Measurements from ENCODE around the gene HSD17B7. TPM values are rescaled to one million over a fixed set of nuclear protein-coding genes. Genes with fewer than 3 reads are reported as not detected.

HSD17B7 gene
- total RNA-seq, 3 donors from 2014 or later = 10.2 to 35.4 (median 22.9) TPM

DNA sequence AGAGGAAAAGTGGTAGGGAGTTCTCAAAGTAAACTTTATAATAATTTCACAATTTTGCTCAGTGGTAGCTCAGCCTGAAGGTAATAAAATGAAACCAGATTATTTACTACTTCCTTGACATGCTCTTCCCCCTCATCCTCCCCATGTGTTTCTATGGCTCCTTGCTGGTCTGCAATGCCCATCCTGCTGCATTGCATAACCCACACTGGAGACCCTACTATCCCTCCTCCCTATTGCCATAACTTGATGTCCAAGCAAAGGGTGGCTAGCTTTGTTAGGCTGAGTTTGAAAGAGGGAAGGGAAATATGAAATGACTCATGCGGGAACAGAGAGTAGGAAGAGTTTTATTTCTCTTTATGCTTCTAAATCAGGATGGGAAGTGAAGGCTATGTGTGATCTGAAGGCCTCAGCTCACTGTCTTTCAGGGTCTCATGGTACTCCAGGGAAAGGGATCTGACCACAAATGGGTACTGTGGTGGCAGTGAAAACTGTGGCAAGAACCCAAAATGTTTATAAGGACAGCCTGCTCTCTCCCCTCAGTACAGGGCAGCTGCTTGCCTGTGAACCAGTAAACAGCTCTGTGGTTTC lies 36.4 kb upstream of the HSD17B7 start:
- no peaks in the 10 kb centered on the region for H3K9me3 ChIP-seq
- no peak overlapping the region for H3K4me3 ChIP-seq
- H3K27me3 ChIP-seq = no peaks in the 10 kb centered on the region
- no peak for DNase-seq (ENCODE audit: low spot score in 2 of 2)
- H3K27ac ChIP-seq = no peak overlapping the region
- no peaks in the 10 kb centered on the region for H3K36me3 ChIP-seq
- no peaks in the 10 kb centered on the region for H3K4me1 ChIP-seq
- no peak for TF ChIP-seq POLR2A (IDR thresholded peaks at IDR 0.05)
- TF ChIP-seq, protein P1, sequence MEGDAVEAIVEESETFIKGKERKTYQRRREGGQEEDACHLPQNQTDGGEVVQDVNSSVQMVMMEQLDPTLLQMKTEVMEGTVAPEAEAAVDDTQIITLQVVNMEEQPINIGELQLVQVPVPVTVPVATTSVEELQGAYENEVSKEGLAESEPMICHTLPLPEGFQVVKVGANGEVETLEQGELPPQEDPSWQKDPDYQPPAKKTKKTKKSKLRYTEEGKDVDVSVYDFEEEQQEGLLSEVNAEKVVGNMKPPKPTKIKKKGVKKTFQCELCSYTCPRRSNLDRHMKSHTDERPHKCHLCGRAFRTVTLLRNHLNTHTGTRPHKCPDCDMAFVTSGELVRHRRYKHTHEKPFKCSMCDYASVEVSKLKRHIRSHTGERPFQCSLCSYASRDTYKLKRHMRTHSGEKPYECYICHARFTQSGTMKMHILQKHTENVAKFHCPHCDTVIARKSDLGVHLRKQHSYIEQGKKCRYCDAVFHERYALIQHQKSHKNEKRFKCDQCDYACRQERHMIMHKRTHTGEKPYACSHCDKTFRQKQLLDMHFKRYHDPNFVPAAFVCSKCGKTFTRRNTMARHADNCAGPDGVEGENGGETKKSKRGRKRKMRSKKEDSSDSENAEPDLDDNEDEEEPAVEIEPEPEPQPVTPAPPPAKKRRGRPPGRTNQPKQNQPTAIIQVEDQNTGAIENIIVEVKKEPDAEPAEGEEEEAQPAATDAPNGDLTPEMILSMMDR (IDR thresholded peaks at IDR 0.05) = no peak
- TF ChIP-seq POLR2AphosphoS5 (IDR thresholded peaks at IDR 0.05) = no peak
- intact Hi-C loops (cut with DNase I; ENCODE audit: low total_unique reads) = no loop called here

DNA sequence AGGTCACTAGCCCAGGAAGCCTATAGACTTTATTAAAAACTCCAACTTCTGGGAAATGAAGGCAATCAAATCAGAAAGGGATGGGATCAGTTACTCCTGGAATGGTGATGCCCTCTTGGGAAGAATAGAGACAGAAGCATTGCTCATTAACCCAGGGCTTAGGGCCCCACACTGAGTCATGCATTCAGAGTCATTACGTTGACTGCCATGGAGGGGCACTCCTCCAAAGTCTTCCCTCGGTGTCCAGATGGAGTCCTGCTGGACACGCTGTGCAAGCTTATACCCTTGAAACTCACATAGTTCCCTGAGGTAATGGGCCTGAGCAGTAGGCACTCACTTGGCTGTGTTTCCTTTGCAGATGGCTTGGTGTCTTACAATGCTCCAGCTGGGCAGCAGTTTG lies 35.2 kb upstream of the HSD17B7 start:
- Histone ChIP-seq H3K9me3 (no peaks in the 10 kb centered on the region), H3K27ac (no peak overlapping the region), H3K36me3 (no peaks in the 10 kb centered on the region), H3K4me3 (no peak overlapping the region), H3K4me1 (no peaks in the 10 kb centered on the region), H3K27me3 (no peaks in the 10 kb centered on the region)
- no peak for TF ChIP-seq POLR2AphosphoS5 (IDR thresholded peaks at IDR 0.05)
- TF ChIP-seq, protein P1 (IDR thresholded peaks at IDR 0.05) = no peak
- TF ChIP-seq POLR2A (IDR thresholded peaks at IDR 0.05) = no peak
- intact Hi-C loops (cut with DNase I; ENCODE audit: low total_unique reads) = no loop called here
- DNase-seq (ENCODE audit: low spot score in 2 of 2) = no peak

DNA sequence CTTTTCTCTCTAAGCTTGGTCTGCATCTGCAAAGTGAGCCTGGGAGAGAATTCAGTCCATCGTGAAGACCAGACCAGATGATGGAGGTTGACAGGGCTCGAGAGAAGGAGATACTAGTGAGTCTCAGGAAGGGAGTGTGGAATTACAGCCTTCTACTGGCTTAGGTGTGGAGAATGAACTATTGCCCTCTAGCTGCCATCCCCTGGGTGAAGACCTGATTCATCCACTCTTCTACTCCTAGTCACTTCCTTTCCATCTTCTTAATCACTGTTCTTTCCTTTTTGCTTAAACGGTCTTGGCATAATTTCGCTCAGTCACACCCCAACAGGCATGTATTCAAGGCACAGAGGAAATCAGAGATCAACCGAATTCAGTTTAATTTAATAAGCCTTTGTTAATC lies 34.0 kb upstream of the HSD17B7 start:
- Histone ChIP-seq H3K9me3 (no peaks in the 10 kb centered on the region), H3K4me1 (no peaks in the 10 kb centered on the region), H3K27ac (no peak overlapping the region), H3K4me3 (no peak overlapping the region), H3K27me3 (no peaks in the 10 kb centered on the region), H3K36me3 (no peaks in the 10 kb centered on the region)
- intact Hi-C loops (cut with DNase I; ENCODE audit: low total_unique reads) = no loop called here
- TF ChIP-seq POLR2AphosphoS5 (IDR thresholded peaks at IDR 0.05) (no peak), POLR2A (IDR thresholded peaks at IDR 0.05) (no peak)
- TF ChIP-seq, protein P1 (IDR thresholded peaks at IDR 0.05) = no peak
- DNase-seq (ENCODE audit: low spot score in 2 of 2) = no peak

DNA sequence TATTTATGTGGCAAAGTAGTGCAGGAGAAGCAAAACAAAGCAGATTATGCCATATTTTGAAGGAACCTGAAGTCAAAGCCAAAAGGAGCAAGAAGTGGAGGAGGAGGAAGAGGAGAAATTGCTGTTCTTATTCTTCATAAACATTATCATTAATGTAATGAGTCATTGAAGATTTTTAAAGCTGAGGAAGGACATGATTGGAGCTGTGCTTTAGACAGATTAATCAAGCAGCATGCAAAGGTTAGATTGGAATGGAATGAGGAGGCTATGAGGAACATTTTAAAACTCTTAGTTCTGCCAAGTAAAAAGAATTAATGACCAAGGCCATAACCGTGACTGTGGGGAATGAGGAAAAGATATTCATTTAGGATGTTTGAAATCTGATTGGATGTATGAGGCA lies 33.0 kb upstream of the HSD17B7 start:
- TF ChIP-seq, protein P1 (IDR thresholded peaks at IDR 0.05) = no peak
- TF ChIP-seq POLR2A (IDR thresholded peaks at IDR 0.05) (no peak), POLR2AphosphoS5 (IDR thresholded peaks at IDR 0.05) (no peak)
- intact Hi-C loops (cut with DNase I; ENCODE audit: low total_unique reads) = no loop called here
- Histone ChIP-seq H3K27me3 (no peaks in the 10 kb centered on the region), H3K36me3 (no peaks in the 10 kb centered on the region), H3K27ac (no peak overlapping the region), H3K4me3 (no peak overlapping the region), H3K4me1 (no peaks in the 10 kb centered on the region), H3K9me3 (no peaks in the 10 kb centered on the region)
- no peak for DNase-seq (ENCODE audit: low spot score in 2 of 2)

DNA sequence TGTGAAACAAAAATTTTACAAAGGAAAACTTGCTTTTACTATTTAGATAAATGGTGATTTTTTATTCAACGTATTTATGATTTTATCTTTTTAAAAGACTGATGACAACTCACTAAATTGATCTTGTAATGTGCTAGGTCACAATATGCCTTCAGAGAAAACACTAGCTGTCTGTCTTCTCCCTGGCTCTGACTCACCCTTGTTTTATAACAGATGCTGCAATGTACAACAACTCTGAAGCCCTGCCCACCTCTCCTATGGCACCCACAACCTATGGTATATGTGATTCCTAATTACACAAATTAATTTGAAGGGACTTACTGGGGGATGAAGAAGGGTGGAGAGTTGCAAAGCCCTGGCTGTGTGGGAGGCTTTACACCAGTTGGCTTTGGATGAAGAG lies 24.7 kb upstream of the HSD17B7 start:
- DNase-seq (ENCODE audit: low spot score in 2 of 2) = no peak
- no peak overlapping the region for H3K4me3 ChIP-seq
- H3K4me1 ChIP-seq = no peaks in the 10 kb centered on the region
- no peak for TF ChIP-seq POLR2AphosphoS5 (IDR thresholded peaks at IDR 0.05)
- H3K9me3 ChIP-seq = no peaks in the 10 kb centered on the region
- H3K27me3 ChIP-seq = no peaks in the 10 kb centered on the region
- intact Hi-C loops (cut with DNase I; ENCODE audit: low total_unique reads) = no loop called here
- H3K27ac ChIP-seq = no peak overlapping the region
- H3K36me3 ChIP-seq = no peaks in the 10 kb centered on the region
